ENCODE results near the gene MED12L. TPM values are rescaled to one million over a fixed set of nuclear protein-coding genes. Genes with fewer than 3 reads are reported as not detected.

The MED12L gene
- total and polyA plus RNA-seq, 9 of the 15 experiments (the other 6 are each of a cell fraction or from before 2014, with no cell fraction given) = not detected

DNA sequence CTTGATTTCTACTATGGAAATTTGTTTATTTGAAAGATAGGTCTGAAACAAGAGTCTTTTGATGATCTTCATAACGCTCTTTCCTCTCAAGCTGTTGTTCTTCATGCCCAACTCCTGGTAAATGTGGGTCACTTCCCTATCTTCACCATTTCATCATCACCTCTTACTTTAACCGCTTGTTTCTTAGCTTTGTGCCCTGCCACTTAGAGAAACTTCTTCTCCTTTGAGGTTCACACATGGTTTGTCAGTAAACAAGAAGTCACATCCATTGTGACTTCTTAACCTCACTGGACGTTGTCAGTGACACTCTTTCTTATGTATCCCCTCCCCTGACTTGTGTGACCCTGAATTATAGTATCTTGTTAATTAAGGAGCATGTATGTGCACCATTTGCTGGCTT is 260.8 kb downstream of the MED12L start (continued):
- TF ChIP-seq ZBTB49 (CRISPR knock-in tag; IDR thresholded peaks at IDR 0.05; ENCODE audit: borderline replicate concordance) (no peak), SRSF3 (IDR thresholded peaks at IDR 0.05; ENCODE audit: insufficient read depth, low read length) (no peak), SP2 (IDR thresholded peaks at IDR 0.05; ENCODE audit: extremely low read depth, low read depth, low read length, poor library complexity, severe bottlenecking) (no peak), ZFP1 (CRISPR knock-in tag; IDR thresholded peaks at IDR 0.05) (no peak), ZNF431 (CRISPR knock-in tag; IDR thresholded peaks at IDR 0.05) (no peak)
- TF ChIP-seq, protein P1, sequence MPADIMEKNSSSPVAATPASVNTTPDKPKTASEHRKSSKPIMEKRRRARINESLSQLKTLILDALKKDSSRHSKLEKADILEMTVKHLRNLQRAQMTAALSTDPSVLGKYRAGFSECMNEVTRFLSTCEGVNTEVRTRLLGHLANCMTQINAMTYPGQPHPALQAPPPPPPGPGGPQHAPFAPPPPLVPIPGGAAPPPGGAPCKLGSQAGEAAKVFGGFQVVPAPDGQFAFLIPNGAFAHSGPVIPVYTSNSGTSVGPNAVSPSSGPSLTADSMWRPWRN (IDR thresholded peaks at IDR 0.05; ENCODE audit: low read depth) = no peak

- H3K9me1 ChIP-seq (ENCODE audit: control insufficient read depth, insufficient read depth, low read length) = no peaks in the 10 kb centered on the region
- no peaks in the 10 kb centered on the region for H3K9me3 ChIP-seq (replicated peaks; ENCODE audit: control insufficient read depth, insufficient read depth, low read depth, low read length)
- intact Hi-C loops (cut with micrococcal nuclease) (no loop called here), in situ Hi-C loops (cut with MboI) (no loop called here)
- no peaks in the 10 kb centered on the region for H3K36me3 ChIP-seq (ENCODE audit: control insufficient read depth, insufficient read depth, low read length)
- H3K4me2 ChIP-seq (ENCODE audit: insufficient read depth, low read length) = no peak overlapping the region
- no peak for DNase-seq (ENCODE audit: extremely low read depth in 1 of 4, low spot score in 3 of 4)
- H3K4me3 ChIP-seq = no peak overlapping the region
- no TSS peak for BruUV-seq (replicated peaks)
- WGBS (ENCODE audit: insufficient coverage, low coverage, missing lambda C conversion rate) = 0% methylated on average over 6 of the region's 6 CpGs
- TF ChIP-seq SREBF2 (CRISPR knock-in tag; IDR thresholded peaks at IDR 0.05) (no peak), SPI1 (IDR thresholded peaks at IDR 0.05; ENCODE audit: borderline replicate concordance, low read depth, low read length) (0 out of 2 replicates have a peak, but pooled peaks have one; percentile 31)
- peaks cover 0 to 5% of the 10 kb centered on the region in 2 experiments; a peak in 2 of 5 replicates for H3K27me3 ChIP-seq (ENCODE audit: control insufficient read depth in 2 of 2, insufficient read depth in 2 of 2, low read length in 2 of 2)
- ChIA-PET POLR2A (no interaction called here), CTCF (ENCODE audit: low intra/inter-chr PET ratio) (no interaction called here)
- H3K9ac ChIP-seq (ENCODE audit: insufficient read depth in 1 of 2, low read depth in 2 of 2, low read length in 2 of 2) = no peak overlapping the region
- no peaks in the 10 kb centered on the region for H4K20me1 ChIP-seq (replicated peaks; ENCODE audit: control insufficient read depth, insufficient read depth, low read length)
- H2AFZ ChIP-seq (ENCODE audit: low read depth, low read length) = no peak overlapping the region
- FAIRE-seq = no peak
- no peak for ATAC-seq
- H3K27ac ChIP-seq (ENCODE audit: extremely low read depth, low read depth, low read length) = no peak overlapping the region
- no peaks in the 10 kb centered on the region for H3K79me2 ChIP-seq (ENCODE audit: control insufficient read depth, insufficient read depth, low read length)
- H3K4me1 ChIP-seq (replicated peaks in 1 of 2; ENCODE audit: control insufficient read depth in 2 of 2, insufficient read depth in 2 of 2, low read length in 2 of 2) = no peaks in the 10 kb centered on the region
These were observed 262.0 kb downstream of the MED12L start for GRCh38 chr3:151347432-151347831.

Measured in K562 (cell line).